Glutamatergic neuron (in vitro differentiated cells): Measurements from ENCODE around the gene COL2A1. TPM values are rescaled to one million over a fixed set of nuclear protein-coding genes. Genes with fewer than 3 reads are reported as not detected.

ENCODE experiments used
- DNase-seq: peaks from one replicate; pipeline ENCODE4 v3.0.0; 2022
- H3K27ac Mint-ChIP-seq: one replicate; pipeline ENCODE4 v1.8.0; 2020; ENCODE audit warnings: mild to moderate bottlenecking, mixed read lengths, inconsistent platforms; ENCODE audit not compliant: unreplicated experiment
- H3K27me3 Mint-ChIP-seq: one replicate; pipeline ENCODE4 v1.8.0; 2020; ENCODE audit warnings: mild to moderate bottlenecking, moderate library complexity, mixed read lengths, inconsistent platforms; ENCODE audit not compliant: unreplicated experiment
- H3K36me3 Mint-ChIP-seq: one replicate; pipeline ENCODE4 v1.8.0; 2020; ENCODE audit warnings: mild to moderate bottlenecking, mixed read lengths, inconsistent platforms; ENCODE audit not compliant: unreplicated experiment
- H3K4me1 Mint-ChIP-seq: one replicate; pipeline ENCODE4 v1.8.0; 2020; ENCODE audit warnings: mild to moderate bottlenecking, low read depth, mixed read lengths, inconsistent platforms; ENCODE audit not compliant: unreplicated experiment
- H3K4me3 Mint-ChIP-seq: one replicate; pipeline ENCODE4 v1.8.0; 2020; ENCODE audit warnings: mild to moderate bottlenecking, mixed read lengths, inconsistent platforms; ENCODE audit not compliant: unreplicated experiment
- H3K9me3 Mint-ChIP-seq: one replicate; pipeline ENCODE4 v1.8.0; 2020; ENCODE audit warnings: mild to moderate bottlenecking, moderate library complexity, mixed read lengths, inconsistent platforms; ENCODE audit not compliant: unreplicated experiment
- total RNA-seq: library from RNA; stranded (reverse); fragmentation: NEBNext Ultra II Directional; extraction: Animal tissue kit (Norgen Biotek cat#: 25700); gene quantifications from one replicate; pipeline ENCODE4 v1.2.1, GENCODE V29; 2021; ENCODE audit not compliant: unreplicated experiment
- TF ChIP-seq, protein P1 (sequence below): fragments of 200-600 bp; sonication (generic); IDR thresholded peaks from one replicate; pipeline ENCODE4 v1.5.0; 2021; ENCODE audit not compliant: partially characterized antibody, unreplicated experiment

Gene COL2A1
- total RNA-seq, 1 donor from 2014 or later: 0.34 TPM

DNA sequence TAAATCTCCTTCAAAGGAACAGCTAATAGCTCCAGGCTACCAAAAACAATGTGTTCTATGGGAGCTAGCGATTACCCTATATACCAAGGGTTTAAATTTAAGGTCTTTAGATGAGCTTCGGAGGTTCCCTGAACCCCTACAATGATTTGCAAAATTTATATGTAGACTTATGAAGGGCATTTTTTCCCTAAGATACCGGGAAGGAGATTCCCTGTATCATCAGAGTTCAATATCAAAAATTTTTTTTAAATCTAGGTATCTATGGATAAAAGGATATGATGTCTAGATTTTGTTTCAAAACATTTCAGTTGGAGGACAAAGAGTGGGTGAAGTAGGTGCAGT, 17.9 kb upstream of the COL2A1 start:
- Mint-ChIP-seq H3K9me3 (peaks cover 7% of the 10 kb centered on the region), H3K4me3 (no peak overlapping the region), H3K27me3 (peaks cover 24% of the 10 kb centered on the region), H3K4me1 (peaks cover 2% of the 10 kb centered on the region), H3K36me3 (no peaks in the 10 kb centered on the region), H3K27ac (no peak overlapping the region)
- TF ChIP-seq, protein P1, sequence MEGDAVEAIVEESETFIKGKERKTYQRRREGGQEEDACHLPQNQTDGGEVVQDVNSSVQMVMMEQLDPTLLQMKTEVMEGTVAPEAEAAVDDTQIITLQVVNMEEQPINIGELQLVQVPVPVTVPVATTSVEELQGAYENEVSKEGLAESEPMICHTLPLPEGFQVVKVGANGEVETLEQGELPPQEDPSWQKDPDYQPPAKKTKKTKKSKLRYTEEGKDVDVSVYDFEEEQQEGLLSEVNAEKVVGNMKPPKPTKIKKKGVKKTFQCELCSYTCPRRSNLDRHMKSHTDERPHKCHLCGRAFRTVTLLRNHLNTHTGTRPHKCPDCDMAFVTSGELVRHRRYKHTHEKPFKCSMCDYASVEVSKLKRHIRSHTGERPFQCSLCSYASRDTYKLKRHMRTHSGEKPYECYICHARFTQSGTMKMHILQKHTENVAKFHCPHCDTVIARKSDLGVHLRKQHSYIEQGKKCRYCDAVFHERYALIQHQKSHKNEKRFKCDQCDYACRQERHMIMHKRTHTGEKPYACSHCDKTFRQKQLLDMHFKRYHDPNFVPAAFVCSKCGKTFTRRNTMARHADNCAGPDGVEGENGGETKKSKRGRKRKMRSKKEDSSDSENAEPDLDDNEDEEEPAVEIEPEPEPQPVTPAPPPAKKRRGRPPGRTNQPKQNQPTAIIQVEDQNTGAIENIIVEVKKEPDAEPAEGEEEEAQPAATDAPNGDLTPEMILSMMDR: no peak
- DNase-seq: no peak

DNA sequence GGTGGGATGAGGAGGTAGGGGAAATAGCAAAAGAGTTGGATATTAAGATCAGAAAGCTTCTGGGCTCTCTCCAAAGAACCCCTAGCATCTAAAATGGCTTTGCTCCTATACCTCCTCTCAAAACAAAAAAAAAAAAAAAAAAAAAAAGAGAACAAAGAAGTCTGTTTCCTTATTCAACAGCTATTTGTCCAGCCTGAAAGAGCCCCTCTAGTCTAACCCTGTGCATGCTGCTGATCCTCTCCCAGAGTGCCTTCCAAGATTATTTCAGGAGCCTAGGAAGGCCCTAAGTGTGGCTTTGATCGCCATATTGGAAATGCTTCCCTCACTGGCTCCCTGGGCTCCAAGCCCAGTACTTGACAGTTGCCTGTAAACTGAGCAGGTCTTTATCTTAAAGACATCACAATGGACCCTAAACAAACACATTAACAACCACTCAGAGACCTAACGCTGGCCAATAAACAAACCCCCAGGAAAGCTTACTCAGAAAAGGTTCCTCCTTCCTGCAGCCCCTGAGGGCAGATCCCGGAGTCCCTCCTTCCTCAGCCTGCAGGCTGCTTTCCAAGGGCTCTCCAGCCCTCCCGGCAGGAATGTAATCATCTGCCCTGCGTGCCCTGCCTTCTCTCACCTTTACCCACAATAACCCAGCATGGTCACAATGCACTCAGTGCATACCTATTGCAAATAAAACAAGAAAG, 17.4 kb upstream of the COL2A1 start:
- no peak for DNase-seq
- TF ChIP-seq, protein P1: no peak
- no peak overlapping the region for H3K4me3 Mint-ChIP-seq
- H3K27ac Mint-ChIP-seq: no peak overlapping the region
- H3K9me3 Mint-ChIP-seq: peaks cover 7% of the 10 kb centered on the region
- H3K4me1 Mint-ChIP-seq: peaks cover 2% of the 10 kb centered on the region
- H3K27me3 Mint-ChIP-seq: peaks cover 27% of the 10 kb centered on the region
- H3K36me3 Mint-ChIP-seq: no peaks in the 10 kb centered on the region

DNA sequence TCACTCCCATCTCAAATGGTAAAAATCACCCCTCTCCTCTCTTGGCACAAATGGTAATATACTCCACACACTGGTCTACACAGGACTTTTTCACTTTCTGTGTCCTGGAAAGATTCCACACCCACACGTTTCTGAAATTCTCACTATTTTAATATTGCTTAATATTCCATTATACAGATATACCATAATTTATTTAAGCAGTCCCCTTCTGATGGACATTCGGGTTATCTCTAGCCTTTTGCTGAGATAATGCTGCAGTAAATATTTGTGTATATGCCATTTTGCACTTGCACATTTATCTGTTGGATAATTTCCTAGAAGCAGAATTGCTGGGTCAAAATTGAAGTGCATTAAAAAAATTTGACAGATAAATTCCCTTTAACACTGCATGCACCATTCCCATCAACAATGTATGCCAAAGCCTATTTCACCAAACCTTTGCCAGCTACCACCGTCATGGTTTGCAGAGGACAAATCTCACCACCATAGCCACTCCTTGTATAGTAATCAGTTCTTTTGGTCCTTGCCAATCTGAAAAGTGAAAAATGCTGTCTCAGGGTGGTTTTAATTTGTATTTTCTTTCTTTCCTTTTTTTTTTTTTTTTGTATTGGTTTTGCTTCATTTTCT, 15.5 kb upstream of the COL2A1 start:
- TF ChIP-seq, protein P1: no peak
- H3K36me3 Mint-ChIP-seq: no peaks in the 10 kb centered on the region
- H3K27me3 Mint-ChIP-seq: peaks cover 25% of the 10 kb centered on the region

DNA sequence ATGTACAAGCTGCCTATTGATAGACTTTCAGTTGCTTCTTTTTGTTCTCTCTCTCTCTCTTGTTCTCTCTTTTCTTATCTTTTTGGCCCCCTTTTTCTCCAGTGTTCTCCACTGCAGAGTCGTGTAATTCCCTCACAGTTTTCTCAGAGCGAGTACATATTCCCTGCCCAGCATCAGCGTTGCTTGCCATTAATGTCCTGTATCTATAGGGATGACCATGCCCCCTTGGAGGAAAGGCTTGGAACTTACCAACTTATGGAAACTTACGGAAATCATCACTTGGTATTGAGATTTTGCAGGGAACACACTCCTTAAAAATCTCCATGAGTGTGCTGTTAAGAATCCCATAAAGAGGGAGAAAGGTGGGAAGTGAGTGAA, 14.3 kb upstream of the COL2A1 start:
- no peak for DNase-seq
- Mint-ChIP-seq H3K4me1 (peaks cover 2% of the 10 kb centered on the region), H3K9me3 (peaks cover 6% of the 10 kb centered on the region), H3K27me3 (peaks cover 24% of the 10 kb centered on the region), H3K36me3 (no peaks in the 10 kb centered on the region), H3K4me3 (no peak overlapping the region), H3K27ac (no peak overlapping the region)
- TF ChIP-seq, protein P1: no peak

More for the DNA sequence above, 15.5 kb upstream of the COL2A1 start:
- Mint-ChIP-seq H3K27ac (no peak overlapping the region), H3K4me3 (no peak overlapping the region), H3K4me1 (peaks cover 2% of the 10 kb centered on the region), H3K9me3 (peaks cover 6% of the 10 kb centered on the region)
- no peak for DNase-seq

DNA sequence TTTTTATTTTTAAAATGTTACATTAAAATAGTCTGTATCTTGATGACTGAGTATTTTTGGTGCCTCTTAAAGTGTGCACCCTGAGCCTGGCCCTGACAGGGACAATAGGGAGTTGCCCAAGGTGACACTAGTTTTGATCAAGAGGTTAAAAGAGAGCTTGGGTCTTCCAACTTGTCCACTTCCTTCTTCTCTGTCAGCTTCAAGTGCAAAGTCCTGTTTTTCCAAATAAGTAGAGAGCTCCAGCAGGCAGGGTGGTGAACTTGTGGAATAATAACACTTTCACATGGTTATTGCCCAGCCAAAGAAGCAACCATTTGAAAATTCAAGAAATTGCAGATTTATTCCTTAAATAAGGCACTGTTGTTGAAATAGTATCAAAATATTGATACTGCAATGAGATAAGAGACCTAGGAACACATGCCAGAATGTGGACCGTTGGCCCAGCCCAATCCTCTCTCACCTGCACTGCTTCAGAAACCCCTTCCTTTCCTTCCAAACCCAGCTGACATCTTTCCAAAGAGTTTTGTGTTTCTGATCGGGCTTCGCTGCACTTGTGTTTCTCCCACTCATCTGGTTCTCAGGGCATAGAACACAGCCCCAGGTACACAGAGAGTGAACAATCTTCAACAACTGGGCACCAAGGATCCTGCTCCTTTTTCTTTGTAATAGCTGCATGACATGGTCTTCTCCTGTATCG, 13.8 kb upstream of the COL2A1 start:
- Mint-ChIP-seq H3K36me3 (no peaks in the 10 kb centered on the region), H3K4me3 (no peak overlapping the region), H3K9me3 (peaks cover 6% of the 10 kb centered on the region), H3K27me3 (peaks cover 25% of the 10 kb centered on the region), H3K4me1 (no peaks in the 10 kb centered on the region), H3K27ac (no peak overlapping the region)
- TF ChIP-seq, protein P1: no peak
- no peak for DNase-seq
